A549 (cell line): ENCODE results near the gene MS4A5.

Experiments used
- CHD2 ChIP-seq: fragments of 150-350 bp; IDR thresholded peaks from 2 replicates; pipeline ENCODE4 v1.6.1; 2014; ENCODE audit warnings: low read length; ENCODE audit not compliant: partially characterized antibody
- CTCF ChIP-seq: fragments of >200 bp; sonication (Bioruptor Twin); formaldehyde crosslinking; IDR thresholded peaks from 3 replicates; pipeline ENCODE4 v1.5.1; 2016
- EHMT2 ChIP-seq: fragments of 200-600 bp; sonication (generic); IDR thresholded peaks from 2 replicates; pipeline ENCODE4 v1.6.1; 2016; ENCODE audit warnings: antibody characterized with exemption, low read depth, mild to moderate bottlenecking, moderate library complexity
- GATA3 ChIP-seq: IDR thresholded peaks from 2 replicates; pipeline ENCODE4 v1.6.1; 2012; ENCODE audit warnings: borderline replicate concordance
- MAX ChIP-seq: IDR thresholded peaks from 2 replicates; pipeline ENCODE4 v1.6.1; 2012
- MYC ChIP-seq: IDR thresholded peaks from 2 replicates; pipeline ENCODE4 v1.6.1; 2012; ENCODE audit warnings: mild to moderate bottlenecking, inconsistent platforms, low read length, improper control_type of control experiment, borderline replicate concordance
- NPAS2 ChIP-seq: fragments of 250-450 bp; sonication (Bioruptor Pico); IDR thresholded peaks from 2 replicates; pipeline ENCODE4 v1.8.0; 2022; ENCODE audit warnings: mild to moderate bottlenecking, moderate library complexity, borderline replicate concordance
- POLR2A ChIP-seq: IDR thresholded peaks from 2 replicates; pipeline ENCODE4 v1.6.1; 2012; ENCODE audit warnings: mild to moderate bottlenecking, low read length
- POLR2AphosphoS2 ChIP-seq: conservative IDR thresholded peaks from 2 replicates; pipeline ENCODE4 v1.6.1; 2012; ENCODE audit warnings: low read length, improper control_type of control experiment, inconsistent platforms
- REST ChIP-seq: fragments of 200-600 bp; sonication (generic); IDR thresholded peaks from 2 replicates; pipeline ENCODE4 v1.6.1; 2016; ENCODE audit warnings: antibody characterized with exemption, mild to moderate bottlenecking, moderate library complexity
- SMC3 ChIP-seq: fragments of >200 bp; sonication (Bioruptor Twin); formaldehyde crosslinking; IDR thresholded peaks from 3 replicates; pipeline ENCODE4 v1.6.1; 2018; ENCODE audit warnings: inconsistent platforms
- SREBF2 ChIP-seq: fragments of 450-650 bp; IDR thresholded peaks from 2 replicates; pipeline ENCODE4 v1.6.1; 2014; ENCODE audit warnings: mild to moderate bottlenecking, moderate library complexity
- TFCP2L1 ChIP-seq: fragments of 250-450 bp; sonication (Bioruptor Pico); IDR thresholded peaks from 2 replicates; pipeline ENCODE4 v1.5.0; 2021; ENCODE audit warnings: mild to moderate bottlenecking
- ZNF302 ChIP-seq: fragments of 250-450 bp; sonication (Bioruptor Pico); IDR thresholded peaks from 2 replicates; pipeline ENCODE4 v1.9.0; 2021; ENCODE audit warnings: inconsistent platforms, mild to moderate bottlenecking, moderate library complexity

GRCh38 chr11:60431251-60431650, 1.9 kb downstream of the MS4A5 start:
- TF ChIP-seq SREBF2: no peak
- TF ChIP-seq GATA3: no peak
- TF ChIP-seq CHD2: no peak
- no peak for TF ChIP-seq CTCF
- TF ChIP-seq NPAS2 (CRISPR knock-in tag): no peak
- no peak for TF ChIP-seq POLR2AphosphoS2
- no peak for TF ChIP-seq POLR2A
- TF ChIP-seq SMC3: no peak
- TF ChIP-seq EHMT2: no peak
- TF ChIP-seq MYC: no peak
- TF ChIP-seq REST: no peak
- TF ChIP-seq MAX: no peak
- TF ChIP-seq TFCP2L1 (CRISPR knock-in tag): no peak
- no peak for TF ChIP-seq ZNF302 (CRISPR knock-in tag)
